HCT116 (cell line): Measurements from ENCODE around the gene MEAK7. TPM values are rescaled to one million over a fixed set of nuclear protein-coding genes. Genes with fewer than 3 reads are reported as not detected.

Experiments
- ATAC-seq: fragments of 200-7000 bp; cut with Tn5 transposase; 2 replicates; pipeline ENCODE4 v1.9.1; 2020; ENCODE audit warnings: mild to moderate bottlenecking, moderate library complexity
- BruUV-seq: library from RNA; stranded (reverse); fragments of 400-500 nt; replicated peaks from 2 replicates; lab custom pipeline; 2021; lab: Mats Ljungman, UMichigan
- CTCF ChIA-PET: fragments of 300-600 bp; sonication (Branson Sonifier 250); formaldehyde crosslinking; loops from one replicate; lab custom pipeline; 2021; ENCODE audit warnings: antibody characterized with exemption; lab: Charles Lee
- POLR2A ChIA-PET: fragments of 300-600, 350-600 bp; sonication (Branson Sonifier 250); formaldehyde crosslinking; loops from one replicate; lab custom pipeline; 2021; ENCODE audit warnings: antibody characterized with exemption; lab: Charles Lee
- RAD21 ChIA-PET, 2 experiments: fragments of 300-600 bp; sonication (Branson Sonifier 250); formaldehyde crosslinking; loops; one replicate each; lab custom pipeline; 2023; ENCODE audit warnings: low total read pairs in 2 of 2; ENCODE audit not compliant: uncharacterized antibody in 2 of 2, unreplicated experiment in 2 of 2, low non-redundant PET in 1 of 2; lab: Charles Lee
- DNase-seq: peaks from one replicate; pipeline ENCODE4 v3.0.0-alpha.2; 2010; ENCODE audit warnings: low read depth, low spot score
- H2AFZ ChIP-seq: fragments of 200-600 bp; shearing (Covaris generic), sonication (generic); 2 replicates; pipeline ENCODE4 v1.6.1; 2017; ENCODE audit warnings: low read depth, mixed run types, mixed read lengths, antibody characterized with exemption, low read length; ENCODE audit not compliant: poor library complexity, severe bottlenecking
- H3K27ac ChIP-seq: 2 replicates; pipeline ENCODE4 v1.5.1; 2012; ENCODE audit warnings: low read depth, low read length
- H3K27me3 ChIP-seq: fragments of 200-600 bp; sonication (generic); 2 replicates; pipeline ENCODE4 v1.6.1; 2016; ENCODE audit warnings: mixed run types, low read length, mixed read lengths; ENCODE audit not compliant: insufficient read depth
- H3K36me3 ChIP-seq, 2 experiments: fragments of 200-500 bp in 1 of 2; fragments of 200-600 bp in 1 of 2; sonication (Bioruptor generic) in 1 of 2; sonication (generic) in 1 of 2; 2 replicates each; pipeline versions ENCODE4 v1.5.1 to v1.6.1; 2014 to 2016; ENCODE audit warnings: low read length in 2 of 2, inconsistent platforms in 1 of 2, mixed read lengths in 1 of 2, mixed run types in 1 of 2; ENCODE audit not compliant: insufficient read depth in 2 of 2, control insufficient read depth in 1 of 2
- H3K4me1 ChIP-seq, 2 experiments: fragments of 200-600 bp in 1 of 2; sonication (generic) in 1 of 2; 2 replicates each; pipeline versions ENCODE4 v1.5.1 to v1.6.1; 2012 to 2017; ENCODE audit warnings: low read length in 2 of 2, inconsistent platforms in 1 of 2, mild to moderate bottlenecking in 1 of 2, mixed read lengths in 1 of 2, mixed run types in 1 of 2, moderate library complexity in 1 of 2; ENCODE audit not compliant: insufficient read depth in 2 of 2, control insufficient read depth in 1 of 2
- H3K4me2 ChIP-seq: fragments of 200-600 bp; sonication (generic); 2 replicates; pipeline ENCODE4 v1.6.1; 2017; ENCODE audit warnings: mixed run types, low read length, mixed read lengths
- H3K4me3 ChIP-seq, 2 experiments: fragments of 200-600 bp in 1 of 2; sonication (generic) in 1 of 2; replicated peaks in 1 of 2; 2 replicates each; pipeline ENCODE4 v1.5.1; 2011 to 2016; ENCODE audit warnings: low read length in 2 of 2, control low read depth in 1 of 2, low read depth in 1 of 2, mild to moderate bottlenecking in 1 of 2, mixed read lengths in 1 of 2, mixed run types in 1 of 2
- H3K79me2 ChIP-seq: fragments of 200-600 bp; sonication (generic); 2 replicates; pipeline ENCODE4 v1.6.1; 2017; ENCODE audit warnings: mild to moderate bottlenecking, mixed run types, low read length, moderate library complexity, mixed read lengths; ENCODE audit not compliant: insufficient read depth
- H3K9ac ChIP-seq: fragments of 200-600 bp; sonication (generic); 2 replicates; pipeline ENCODE4 v1.6.1; 2016; ENCODE audit warnings: low read length, mixed read lengths
- H3K9me2 ChIP-seq: fragments of 200-600 bp; sonication (generic), shearing (Covaris generic); 2 replicates; pipeline ENCODE4 v1.6.1; 2017; ENCODE audit warnings: mixed run types, mild to moderate bottlenecking, moderate library complexity; ENCODE audit not compliant: insufficient read depth
- H3K9me3 ChIP-seq, 2 experiments: fragments of 200-500 bp in 1 of 2; fragments of 200-600 bp in 1 of 2; sonication (Bioruptor generic) in 1 of 2; sonication (generic) in 1 of 2; 2 replicates each; pipeline ENCODE4 v1.6.1; 2014 to 2017; ENCODE audit warnings: low read length in 2 of 2, mixed read lengths in 2 of 2, inconsistent platforms in 1 of 2, low read depth in 1 of 2, mild to moderate bottlenecking in 1 of 2, mixed run types in 1 of 2, moderate library complexity in 1 of 2; ENCODE audit not compliant: control insufficient read depth in 1 of 2, insufficient read depth in 1 of 2
- H4K20me1 ChIP-seq: fragments of 200-600 bp; sonication (generic), shearing (Covaris generic); 2 replicates; pipeline ENCODE4 v1.6.1; 2017; ENCODE audit warnings: mixed run types, mild to moderate bottlenecking, moderate library complexity; ENCODE audit not compliant: insufficient read depth
- FOSL1 ChIP-seq: IDR thresholded peaks from 2 replicates; pipeline ENCODE4 v1.6.1; 2012; ENCODE audit warnings: low read depth
- POLR2A ChIP-seq: IDR thresholded peaks from 2 replicates; pipeline ENCODE4 v1.7.0; 2011; ENCODE audit warnings: borderline replicate concordance; ENCODE audit not compliant: insufficient read depth, insufficient read length; ENCODE audit errors: extremely low read depth
- RAD21 ChIP-seq: IDR thresholded peaks from 2 replicates; pipeline ENCODE4 v1.6.1; 2012; ENCODE audit warnings: low read depth, mild to moderate bottlenecking
- SP1 ChIP-seq: IDR thresholded peaks from 2 replicates; pipeline ENCODE4 v1.6.1; 2012; ENCODE audit warnings: low read depth
- SRF ChIP-seq: IDR thresholded peaks from 2 replicates; pipeline ENCODE4 v1.6.1; 2012; ENCODE audit warnings: low read depth
- ZFX ChIP-seq: fragments of 450-650 bp; IDR thresholded peaks from 2 replicates; pipeline ENCODE4 v1.6.1; 2017
- intact Hi-C: fragments of 100-400 bp; cut with micrococcal nuclease; formaldehyde crosslinking; loops from 2 replicates; pipeline ENCODE4 v1.10.0; 2022
- total RNA-seq: library from RNA; stranded (reverse); gene quantifications from one replicate; pipeline ENCODE4 v1.2.1, GENCODE V29; 2021; ENCODE audit not compliant: unreplicated experiment
- TF ChIP-seq, protein P1 (sequence below), 3 experiments: fragments of 200-600 bp in 1 of 3; sonication (generic) in 1 of 3; IDR thresholded peaks in 2 of 3; conservative IDR thresholded peaks in 1 of 3; 2 replicates each; pipeline ENCODE4 v1.5.1; 2012 to 2017; ENCODE audit warnings: low read depth in 2 of 3, low read length in 2 of 3, antibody characterized with exemption in 1 of 3, borderline replicate concordance in 1 of 3, control low read depth in 1 of 3, mild to moderate bottlenecking in 1 of 3, mixed read lengths in 1 of 3, mixed run types in 1 of 3, moderate library complexity in 1 of 3; ENCODE audit not compliant: insufficient read depth in 1 of 3
- TF ChIP-seq, protein P2 (sequence below): IDR thresholded peaks from 2 replicates; pipeline ENCODE4 v1.6.1; 2012; ENCODE audit warnings: low read depth

The MEAK7 gene
- total RNA-seq, 1 experiment from 2014 or later, result 32.2 TPM

- no peak overlapping the region for H3K4me2 ChIP-seq
- peaks cover 38 to 66% of the 10 kb centered on the region in 2 experiments for H3K36me3 ChIP-seq
- TF ChIP-seq, protein P1, sequence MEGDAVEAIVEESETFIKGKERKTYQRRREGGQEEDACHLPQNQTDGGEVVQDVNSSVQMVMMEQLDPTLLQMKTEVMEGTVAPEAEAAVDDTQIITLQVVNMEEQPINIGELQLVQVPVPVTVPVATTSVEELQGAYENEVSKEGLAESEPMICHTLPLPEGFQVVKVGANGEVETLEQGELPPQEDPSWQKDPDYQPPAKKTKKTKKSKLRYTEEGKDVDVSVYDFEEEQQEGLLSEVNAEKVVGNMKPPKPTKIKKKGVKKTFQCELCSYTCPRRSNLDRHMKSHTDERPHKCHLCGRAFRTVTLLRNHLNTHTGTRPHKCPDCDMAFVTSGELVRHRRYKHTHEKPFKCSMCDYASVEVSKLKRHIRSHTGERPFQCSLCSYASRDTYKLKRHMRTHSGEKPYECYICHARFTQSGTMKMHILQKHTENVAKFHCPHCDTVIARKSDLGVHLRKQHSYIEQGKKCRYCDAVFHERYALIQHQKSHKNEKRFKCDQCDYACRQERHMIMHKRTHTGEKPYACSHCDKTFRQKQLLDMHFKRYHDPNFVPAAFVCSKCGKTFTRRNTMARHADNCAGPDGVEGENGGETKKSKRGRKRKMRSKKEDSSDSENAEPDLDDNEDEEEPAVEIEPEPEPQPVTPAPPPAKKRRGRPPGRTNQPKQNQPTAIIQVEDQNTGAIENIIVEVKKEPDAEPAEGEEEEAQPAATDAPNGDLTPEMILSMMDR (IDR thresholded peaks at IDR 0.05 in 2 of 3, conservative IDR thresholded peaks at IDR 0.05 in 1 of 3; ENCODE audit: borderline replicate concordance in 1 of 3, insufficient read depth in 1 of 3, low read depth in 2 of 3, low read length in 2 of 3), result peak; percentile 75 to 91 (median 80)
- TF ChIP-seq ZFX (no peak), RAD21 (peak; percentile 95)
- ATAC-seq (peak; percentile 84), DNase-seq (peak; percentile 41)
- no peaks in the 10 kb centered on the region for H3K79me2 ChIP-seq
- H3K9me3 ChIP-seq, result no peaks in the 10 kb centered on the region
- POLR2A ChIA-PET, result no interaction called here
- H3K9ac ChIP-seq, result no peak overlapping the region
- no peaks in the 10 kb centered on the region for H3K27me3 ChIP-seq
- BruUV-seq, result no TSS peak
- no peaks in the 10 kb centered on the region for H3K4me1 ChIP-seq
- no peak overlapping the region for H3K4me3 ChIP-seq
- H3K9me2 ChIP-seq, result no peaks in the 10 kb centered on the region
- CTCF ChIA-PET, result interaction anchor here (0.6 to 2.6 kb wide), 3 partner anchors 207 to 298 kb away, joined by 3 to 14 read pairs (median 3); partner anchors contain the start of gene TAF1C
- H2AFZ ChIP-seq, result no peak overlapping the region
- no peak overlapping the region for H3K27ac ChIP-seq
- intact Hi-C loops, result loop anchor here (1.0 to 10.0 kb wide), 4 partner anchors 207 to 516 kb away; partner anchors contain the start of genes NECAB2 and TAF1C
- RAD21 ChIA-PET, result no interaction called here
- H4K20me1 ChIP-seq, result no peaks in the 10 kb centered on the region
Measured at GRCh38 chr16:84484579-84485254, 19.7 kb downstream of the MEAK7 start.

DNA sequence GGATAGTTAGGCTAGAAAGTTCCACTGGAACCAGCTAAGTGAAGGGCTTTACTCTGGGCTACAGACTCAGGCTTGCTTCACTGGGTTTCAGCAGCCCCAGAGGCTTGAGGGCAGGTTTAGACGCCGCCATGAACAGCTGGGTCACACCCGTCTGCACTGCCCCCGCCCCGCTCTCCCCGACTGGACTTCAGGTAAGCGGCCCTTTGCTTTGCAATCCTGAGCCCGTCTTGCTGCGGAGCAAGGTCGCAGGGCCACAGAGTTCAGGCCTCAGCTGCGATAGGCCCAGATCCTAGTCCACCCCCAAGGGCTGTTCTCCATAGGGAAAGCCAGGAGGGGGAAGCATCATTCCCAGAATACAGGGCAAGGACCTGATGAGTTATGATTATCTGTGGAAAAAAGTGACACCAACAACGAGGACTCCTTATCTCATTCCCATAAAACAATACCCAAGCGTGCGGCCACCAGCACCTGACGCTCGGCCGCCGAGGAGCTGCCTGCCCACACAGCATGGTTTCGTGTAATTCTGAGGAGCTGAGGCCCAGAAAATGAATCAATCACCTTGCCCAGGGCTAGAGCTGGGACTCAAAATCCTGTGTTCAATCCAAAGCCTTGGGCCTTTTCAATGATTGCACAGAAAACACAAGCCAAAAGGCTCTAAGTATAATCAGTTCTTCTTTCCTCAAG is 20.4 kb downstream of the MEAK7 start:
- ChIA-PET RAD21 (interaction anchor here in 1 of 2 experiments (1.1 to 1.4 kb wide), 2 partner anchors 207 to 527 kb away, joined by 3 to 5 read pairs; no protein-coding TSS in a partner anchor), POLR2A (no interaction called here), CTCF (interaction anchor here (0.6 to 2.6 kb wide), 4 partner anchors 69 to 297 kb away, joined by 3 to 14 read pairs (median 3); partner anchors contain the start of gene TAF1C)
- Histone ChIP-seq H3K4me2 (no peak overlapping the region), H3K9me3 (no peaks in the 10 kb centered on the region), H3K36me3 (peaks cover 31 to 60% of the 10 kb centered on the region in 2 experiments), H4K20me1 (no peaks in the 10 kb centered on the region), H3K9me2 (no peaks in the 10 kb centered on the region), H3K9ac (no peak overlapping the region), H3K4me1 (peaks cover 0 to 1% of the 10 kb centered on the region in 2 experiments; a peak in 2 of 4 replicates), H3K79me2 (no peaks in the 10 kb centered on the region), H3K4me3 (no peak overlapping the region), H3K27ac (no peak overlapping the region), H3K27me3 (no peaks in the 10 kb centered on the region), H2AFZ (no peak overlapping the region)
- no TSS peak for BruUV-seq
- no peak for ATAC-seq
- no peak for DNase-seq
- intact Hi-C loops, result loop anchor here (1.0 to 10.0 kb wide), 4 partner anchors 207 to 516 kb away; partner anchors contain the start of genes NECAB2 and TAF1C
- TF ChIP-seq SP1 (no peak), FOSL1 (no peak), SRF (no peak), POLR2A (no peak)
- TF ChIP-seq, protein P2, sequence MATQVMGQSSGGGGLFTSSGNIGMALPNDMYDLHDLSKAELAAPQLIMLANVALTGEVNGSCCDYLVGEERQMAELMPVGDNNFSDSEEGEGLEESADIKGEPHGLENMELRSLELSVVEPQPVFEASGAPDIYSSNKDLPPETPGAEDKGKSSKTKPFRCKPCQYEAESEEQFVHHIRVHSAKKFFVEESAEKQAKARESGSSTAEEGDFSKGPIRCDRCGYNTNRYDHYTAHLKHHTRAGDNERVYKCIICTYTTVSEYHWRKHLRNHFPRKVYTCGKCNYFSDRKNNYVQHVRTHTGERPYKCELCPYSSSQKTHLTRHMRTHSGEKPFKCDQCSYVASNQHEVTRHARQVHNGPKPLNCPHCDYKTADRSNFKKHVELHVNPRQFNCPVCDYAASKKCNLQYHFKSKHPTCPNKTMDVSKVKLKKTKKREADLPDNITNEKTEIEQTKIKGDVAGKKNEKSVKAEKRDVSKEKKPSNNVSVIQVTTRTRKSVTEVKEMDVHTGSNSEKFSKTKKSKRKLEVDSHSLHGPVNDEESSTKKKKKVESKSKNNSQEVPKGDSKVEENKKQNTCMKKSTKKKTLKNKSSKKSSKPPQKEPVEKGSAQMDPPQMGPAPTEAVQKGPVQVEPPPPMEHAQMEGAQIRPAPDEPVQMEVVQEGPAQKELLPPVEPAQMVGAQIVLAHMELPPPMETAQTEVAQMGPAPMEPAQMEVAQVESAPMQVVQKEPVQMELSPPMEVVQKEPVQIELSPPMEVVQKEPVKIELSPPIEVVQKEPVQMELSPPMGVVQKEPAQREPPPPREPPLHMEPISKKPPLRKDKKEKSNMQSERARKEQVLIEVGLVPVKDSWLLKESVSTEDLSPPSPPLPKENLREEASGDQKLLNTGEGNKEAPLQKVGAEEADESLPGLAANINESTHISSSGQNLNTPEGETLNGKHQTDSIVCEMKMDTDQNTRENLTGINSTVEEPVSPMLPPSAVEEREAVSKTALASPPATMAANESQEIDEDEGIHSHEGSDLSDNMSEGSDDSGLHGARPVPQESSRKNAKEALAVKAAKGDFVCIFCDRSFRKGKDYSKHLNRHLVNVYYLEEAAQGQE, result no peak
- TF ChIP-seq, protein P1 (IDR thresholded peaks at IDR 0.05 in 2 of 3, conservative IDR thresholded peaks at IDR 0.05 in 1 of 3; ENCODE audit: borderline replicate concordance in 1 of 3, insufficient read depth in 1 of 3, low read depth in 2 of 3, low read length in 2 of 3), result no peak
